Smooth muscle cell (in vitro differentiated cells): ENCODE measurements around the gene ATN1. TPM values are rescaled to one million over a fixed set of nuclear protein-coding genes. Genes with fewer than 3 reads are reported as not detected.

Experiments
- DNase-seq: peaks from one replicate; lab custom pipeline; 2025; ENCODE audit not compliant: unreplicated experiment; lab: John Stamatoyannopoulos, UW
- H2AFZ ChIP-seq: fragments of 200-600 bp; sonication (generic); 2 replicates; pipeline ENCODE4 v1.6.0; 2016; ENCODE audit warnings: antibody characterized with exemption, low read depth, mild to moderate bottlenecking
- H3F3A ChIP-seq: fragments of 200-600 bp; sonication (generic); 2 replicates; pipeline ENCODE4 v1.6.0; 2017; ENCODE audit warnings: antibody characterized with exemption, low read depth
- H3K27ac ChIP-seq: fragments of 200-600 bp; sonication (generic); 2 replicates; pipeline ENCODE4 v1.5.1; 2016; ENCODE audit warnings: low read depth, mild to moderate bottlenecking
- H3K27me3 ChIP-seq: fragments of 200-600 bp; sonication (generic); 2 replicates; pipeline ENCODE4 v1.6.1; 2016; ENCODE audit warnings: low read depth, mild to moderate bottlenecking
- H3K36me3 ChIP-seq: fragments of 200-600 bp; sonication (generic); 2 replicates; pipeline ENCODE4 v1.5.1; 2016; ENCODE audit warnings: low read depth
- H3K4me1 ChIP-seq: fragments of 200-600 bp; sonication (generic); 2 replicates; pipeline ENCODE4 v1.5.1; 2016; ENCODE audit warnings: low read depth
- H3K4me2 ChIP-seq: fragments of 200-600 bp; sonication (generic); 2 replicates; pipeline ENCODE4 v1.6.0; 2016; ENCODE audit warnings: mild to moderate bottlenecking
- H3K4me3 ChIP-seq: fragments of 200-600 bp; sonication (generic); 2 replicates; pipeline ENCODE4 v1.5.1; 2016; ENCODE audit warnings: mild to moderate bottlenecking
- H3K79me2 ChIP-seq: fragments of 200-600 bp; sonication (generic); 2 replicates; pipeline ENCODE4 v1.6.0; 2016; ENCODE audit warnings: low read depth, mild to moderate bottlenecking
- H3K9ac ChIP-seq: fragments of 200-600 bp; sonication (generic); 2 replicates; pipeline ENCODE4 v1.6.0; 2016; ENCODE audit warnings: low read depth
- H3K9me3 ChIP-seq: fragments of 200-600 bp; sonication (generic); replicated peaks from 2 replicates; pipeline ENCODE4 v1.5.1; 2016; ENCODE audit warnings: low read depth
- H4K20me1 ChIP-seq: fragments of 200-600 bp; sonication (generic); 2 replicates; pipeline ENCODE4 v1.6.0; 2016; ENCODE audit warnings: low read depth
- WGBS: methylation state at CpG from one replicate; pipeline ENCODE4 v1.1.7; 2016; ENCODE audit warnings: low lambda C conversion rate; 5-methylcytosine and 5-hydroxymethylcytosine counted together
- polyA plus RNA-seq: library from polyadenylated mRNA; unstranded; fragments of >200 nt; fragmentation: Nextera tagmentation; extraction: Ambion mirVana; gene quantifications from 2 replicates; pipeline ENCODE4 v1.2.1, GENCODE V29; 2016
- total RNA-seq: library from RNA; depleted of rRNA; stranded (reverse); fragments of >200 nt; gene quantifications from 2 replicates; pipeline ENCODE4 v1.2.3, GENCODE V29; 2014
- TF ChIP-seq, protein P1 (sequence below): fragments of 200-600 bp; sonication (generic); IDR thresholded peaks from 2 replicates; pipeline ENCODE4 v1.5.1; 2017; ENCODE audit warnings: borderline replicate concordance, mild to moderate bottlenecking, antibody characterized with exemption; ENCODE audit not compliant: insufficient read depth, poor library complexity, severe bottlenecking

Gene ATN1
- total and polyA plus RNA-seq, 2 experiments from 2014 or later: 28.8 to 30.4 TPM

DNA sequence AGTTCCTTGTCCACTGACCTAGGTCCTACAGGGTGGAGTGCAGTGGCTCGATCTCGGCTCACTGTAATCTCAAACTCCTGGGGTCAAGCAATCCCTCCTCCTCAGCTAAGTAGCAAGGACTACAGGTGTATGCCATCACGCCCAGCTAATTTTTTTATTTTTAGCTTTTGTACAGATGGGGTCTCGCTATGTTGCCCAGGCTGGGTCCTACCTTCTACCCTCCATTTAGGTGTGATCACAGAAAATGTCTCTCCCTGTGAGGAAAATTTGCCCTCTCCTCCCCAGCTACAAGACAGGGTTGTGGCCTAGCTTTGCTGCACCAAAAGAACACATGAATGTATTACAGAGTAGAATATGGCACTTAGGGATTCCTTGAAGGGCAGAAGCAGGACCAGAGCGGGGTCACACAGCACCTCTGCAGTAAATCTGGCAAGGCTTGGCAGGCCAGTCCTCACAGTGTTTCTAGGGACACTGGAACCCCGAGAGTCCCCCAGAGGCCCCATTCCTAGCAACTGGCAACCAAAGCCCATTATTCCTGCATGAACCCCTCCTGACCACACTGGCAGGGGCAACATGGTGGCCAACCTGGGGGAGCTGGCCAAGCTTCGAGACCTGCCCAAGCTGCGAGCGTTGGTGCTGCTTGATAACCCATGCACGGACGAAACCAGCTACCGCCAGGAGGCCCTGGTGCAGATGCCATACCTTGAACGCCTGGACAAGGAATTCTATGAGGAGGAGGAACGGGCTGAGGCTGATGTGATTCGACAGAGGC lies 15.4 kb upstream of the ATN1 start:
- Histone ChIP-seq H3K4me2 (no peak overlapping the region), H3K9ac (no peak overlapping the region), H3K27ac (no peak overlapping the region), H3K79me2 (no peaks in the 10 kb centered on the region), H3K9me3 (no peaks in the 10 kb centered on the region), H3K4me1 (peaks cover 9% of the 10 kb centered on the region), H3K27me3 (no peaks in the 10 kb centered on the region), H3F3A (no peaks in the 10 kb centered on the region), H2AFZ (no peak overlapping the region), H4K20me1 (peaks cover 22% of the 10 kb centered on the region), H3K36me3 (no peaks in the 10 kb centered on the region), H3K4me3 (no peak overlapping the region)
- TF ChIP-seq, protein P1, sequence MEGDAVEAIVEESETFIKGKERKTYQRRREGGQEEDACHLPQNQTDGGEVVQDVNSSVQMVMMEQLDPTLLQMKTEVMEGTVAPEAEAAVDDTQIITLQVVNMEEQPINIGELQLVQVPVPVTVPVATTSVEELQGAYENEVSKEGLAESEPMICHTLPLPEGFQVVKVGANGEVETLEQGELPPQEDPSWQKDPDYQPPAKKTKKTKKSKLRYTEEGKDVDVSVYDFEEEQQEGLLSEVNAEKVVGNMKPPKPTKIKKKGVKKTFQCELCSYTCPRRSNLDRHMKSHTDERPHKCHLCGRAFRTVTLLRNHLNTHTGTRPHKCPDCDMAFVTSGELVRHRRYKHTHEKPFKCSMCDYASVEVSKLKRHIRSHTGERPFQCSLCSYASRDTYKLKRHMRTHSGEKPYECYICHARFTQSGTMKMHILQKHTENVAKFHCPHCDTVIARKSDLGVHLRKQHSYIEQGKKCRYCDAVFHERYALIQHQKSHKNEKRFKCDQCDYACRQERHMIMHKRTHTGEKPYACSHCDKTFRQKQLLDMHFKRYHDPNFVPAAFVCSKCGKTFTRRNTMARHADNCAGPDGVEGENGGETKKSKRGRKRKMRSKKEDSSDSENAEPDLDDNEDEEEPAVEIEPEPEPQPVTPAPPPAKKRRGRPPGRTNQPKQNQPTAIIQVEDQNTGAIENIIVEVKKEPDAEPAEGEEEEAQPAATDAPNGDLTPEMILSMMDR: no peak
- WGBS: 93% methylated on average over 15 of the region's 15 CpGs
- no peak for DNase-seq

- Histone ChIP-seq H3K36me3 (no peaks in the 10 kb centered on the region), H3K4me3 (peak within 1 kb of the TSS; percentile 87), H3K4me2 (peak within 1 kb of the TSS; percentile 100), H4K20me1 (peaks cover 31% of the 10 kb centered on the region), H3K9ac (peak within 1 kb of the TSS; percentile 83), H3K27ac (peak within 1 kb of the TSS; percentile 47), H2AFZ (peak within 1 kb of the TSS; percentile 84), H3K9me3 (no peaks in the 10 kb centered on the region), H3F3A (no peaks in the 10 kb centered on the region), H3K79me2 (no peaks in the 10 kb centered on the region), H3K27me3 (no peaks in the 10 kb centered on the region), H3K4me1 (peaks cover 9% of the 10 kb centered on the region)
- WGBS: under 1% methylated on average over 26 of the region's 68 CpGs
- DNase-seq: peak; percentile 33
- TF ChIP-seq, protein P1: no peak
Observed at GRCh38 chr12:6914246-6914946, 13.4 kb upstream of the ATN1 start, which contains the start of gene ENO2. TSS of gene ENO2 (plus strand) at chr12:6914580. CDS start at chr12:6915833, 1,253 bp downstream.

DNA sequence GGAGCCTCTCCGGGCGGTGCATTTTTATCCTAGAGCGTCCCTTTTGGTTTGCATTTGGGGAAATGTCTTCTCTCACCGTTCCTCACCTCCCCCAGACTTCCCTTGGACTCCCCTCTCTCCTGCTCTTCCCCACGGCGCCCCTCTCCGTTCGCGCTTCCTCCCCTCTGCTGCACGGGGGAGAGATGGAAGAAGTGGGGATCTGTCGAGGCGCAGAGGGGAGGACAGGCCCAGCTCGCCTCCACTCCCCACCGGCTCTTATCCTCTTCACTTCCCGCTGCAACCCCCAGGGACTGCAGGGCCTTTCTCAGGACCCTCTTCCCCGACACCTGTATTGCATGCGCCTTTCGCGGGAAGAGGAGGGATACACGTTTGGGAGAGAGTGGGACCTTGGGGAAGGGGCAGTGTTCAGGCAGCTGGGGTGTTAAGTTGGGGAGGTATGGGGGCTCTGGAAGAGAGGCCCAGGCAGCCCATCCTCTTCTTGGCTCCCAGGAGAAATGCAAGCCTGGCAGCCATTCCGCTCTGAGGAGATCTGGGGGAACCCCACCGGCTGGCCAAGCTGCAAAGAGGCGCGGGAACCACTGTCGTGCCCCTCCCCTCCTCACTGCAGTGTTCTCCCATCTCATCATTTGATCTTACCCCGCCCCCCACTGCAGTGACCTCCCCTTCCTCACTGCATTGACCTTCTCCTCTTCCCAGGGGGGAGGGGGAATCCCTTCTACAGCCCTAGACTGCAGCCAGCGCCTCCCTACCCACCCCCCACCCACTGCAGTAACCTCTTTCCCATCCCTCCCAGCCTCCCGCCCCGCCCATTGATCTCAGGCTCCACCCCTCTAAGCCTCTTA lies 12.6 kb upstream of the ATN1 start:
- peak overlapping the region; percentile 83 for H3K9ac ChIP-seq

More for the DNA sequence above, 12.6 kb upstream of the ATN1 start:
- H3K4me1 ChIP-seq: peaks cover 9% of the 10 kb centered on the region
- H3K27ac ChIP-seq: peak overlapping the region; percentile 47
- no peaks in the 10 kb centered on the region for H3K9me3 ChIP-seq
- H3K79me2 ChIP-seq: no peaks in the 10 kb centered on the region
- H3K4me2 ChIP-seq: peak overlapping the region; percentile 100
- H3K4me3 ChIP-seq: peak overlapping the region; percentile 87
- no peaks in the 10 kb centered on the region for H3K36me3 ChIP-seq
- TF ChIP-seq, protein P1: no peak
- WGBS: 10% methylated on average over 22 of the region's 29 CpGs
- H3F3A ChIP-seq: no peaks in the 10 kb centered on the region
- peaks cover 38% of the 10 kb centered on the region for H4K20me1 ChIP-seq
- peak overlapping the region; percentile 84 for H2AFZ ChIP-seq
- DNase-seq: no peak
- no peaks in the 10 kb centered on the region for H3K27me3 ChIP-seq
